Measurements from ENCODE around the gene ASPSCR1.

The ASPSCR1 gene

DNA sequence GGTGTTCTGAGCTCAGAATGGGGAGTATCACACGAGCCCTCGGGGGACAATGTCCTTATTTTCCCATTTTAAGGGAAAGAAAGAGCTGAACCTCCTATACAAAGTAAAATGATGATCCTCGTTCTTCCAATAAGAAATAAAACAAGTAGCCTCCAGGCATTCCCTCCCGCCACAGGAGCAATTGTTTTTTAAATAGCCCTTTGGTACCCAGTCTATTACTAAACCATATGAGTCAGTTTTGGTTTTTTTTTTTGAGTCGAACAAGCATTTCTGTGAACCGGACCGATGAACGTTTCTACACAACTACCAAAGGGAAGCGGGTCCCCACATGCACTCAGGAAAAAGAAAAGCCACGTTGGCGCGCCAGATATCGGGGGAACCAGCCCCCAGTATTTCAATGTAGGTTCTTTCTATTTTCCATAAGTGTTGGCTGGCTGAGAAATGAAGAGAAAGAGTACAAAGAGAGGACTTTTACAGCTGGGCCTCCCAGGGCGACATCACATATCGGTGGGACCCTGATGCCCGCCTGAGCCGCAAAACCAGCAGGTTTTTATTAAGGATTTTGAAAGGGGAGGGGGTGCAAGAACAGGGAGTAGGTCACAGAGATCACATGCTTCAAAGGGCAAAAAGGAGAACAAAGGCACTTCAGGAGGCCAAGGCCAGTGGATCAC is 63.9 kb downstream of the ASPSCR1 start:
- DNase-seq (ENCODE audit: low read depth) = peak; percentile 37

DNA sequence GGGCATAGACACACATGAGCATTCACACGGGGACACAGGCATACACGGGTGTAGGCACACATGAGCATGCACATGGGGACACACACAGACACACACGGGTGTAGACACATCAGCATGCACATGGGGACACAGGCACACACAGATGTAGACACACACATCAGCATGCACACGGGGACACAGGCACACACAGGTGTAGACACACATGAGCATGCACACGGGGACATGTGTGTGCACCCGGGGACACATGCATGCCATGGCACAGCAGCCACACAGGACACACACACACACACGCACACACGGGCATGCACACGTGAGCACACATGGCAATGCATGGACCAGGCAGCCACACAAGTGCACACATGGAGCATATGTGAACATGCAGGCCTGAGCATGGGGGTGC is 65.2 kb downstream of the ASPSCR1 start:
- DNase-seq (ENCODE audit: low read depth) = no peak

DNA sequence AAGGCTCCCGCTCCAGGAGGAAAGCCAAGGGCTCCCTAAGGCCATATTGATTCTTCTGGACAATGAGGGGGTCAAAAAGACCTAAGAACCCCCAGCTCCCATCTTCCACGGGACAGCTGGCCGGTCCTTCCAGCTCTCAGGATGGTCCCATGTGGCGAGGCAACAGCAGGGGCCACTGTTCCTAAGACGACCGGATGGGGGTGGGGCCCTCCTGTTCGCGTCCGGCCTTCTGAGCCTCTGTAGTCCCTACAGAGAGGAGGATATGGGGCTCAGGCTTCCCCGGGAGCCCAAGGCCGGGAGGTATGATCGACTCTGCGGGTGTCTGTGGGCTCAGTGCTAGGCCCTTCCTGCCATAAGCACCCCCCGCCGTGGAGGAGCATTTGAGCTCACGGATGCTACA is 66.1 kb downstream of the ASPSCR1 start:
- DNase-seq (ENCODE audit: low read depth) = no peak

DNA sequence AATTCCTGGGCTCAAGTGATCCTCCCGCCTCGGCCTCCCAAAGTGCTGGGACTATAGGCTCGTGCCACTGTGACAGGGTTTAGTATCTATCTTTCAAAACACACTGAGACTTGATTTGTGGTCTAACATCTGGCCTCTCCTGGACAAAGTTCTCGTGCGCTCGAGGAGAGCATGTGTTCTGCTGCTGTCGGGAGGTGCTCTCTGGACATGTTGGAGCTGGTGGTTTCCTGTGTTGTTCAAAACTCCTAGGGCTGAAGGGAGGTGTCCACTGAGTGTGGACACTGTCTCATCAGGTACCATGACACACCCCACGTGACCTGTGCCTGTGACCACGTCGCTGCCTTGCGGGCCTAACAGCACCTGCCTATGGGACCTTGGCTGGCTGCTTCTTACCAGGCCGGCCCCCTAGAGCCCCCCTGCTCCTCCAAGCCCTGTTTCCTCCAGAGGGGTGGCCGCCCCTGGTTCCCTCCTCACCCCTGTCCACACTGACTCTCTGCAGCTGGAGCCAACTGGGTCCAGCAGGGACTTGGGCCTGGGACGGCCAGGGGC is 68.6 kb downstream of the ASPSCR1 start:
- DNase-seq (ENCODE audit: low read depth) = no peak

DNA sequence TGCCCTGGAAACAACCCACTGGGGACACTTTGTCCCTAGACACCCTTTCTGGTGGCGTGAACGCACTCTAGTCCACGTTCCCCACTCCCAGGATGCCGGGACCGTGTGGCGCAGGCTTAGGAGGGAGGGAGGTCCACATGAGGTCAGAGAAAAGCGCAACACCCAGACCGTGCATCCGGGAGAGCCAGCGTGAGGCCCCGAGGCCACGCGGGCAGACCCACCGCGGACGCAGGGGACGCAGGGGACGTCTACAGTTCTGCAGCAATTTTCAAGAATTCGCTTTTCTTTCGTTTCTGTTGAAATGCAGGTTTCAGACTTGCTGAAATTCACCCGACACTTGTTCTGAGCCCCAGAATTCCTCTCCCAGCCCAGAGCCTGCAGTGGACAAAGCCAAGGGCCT is 69.5 kb downstream of the ASPSCR1 start:
- DNase-seq (ENCODE audit: low read depth) = no peak

DNA sequence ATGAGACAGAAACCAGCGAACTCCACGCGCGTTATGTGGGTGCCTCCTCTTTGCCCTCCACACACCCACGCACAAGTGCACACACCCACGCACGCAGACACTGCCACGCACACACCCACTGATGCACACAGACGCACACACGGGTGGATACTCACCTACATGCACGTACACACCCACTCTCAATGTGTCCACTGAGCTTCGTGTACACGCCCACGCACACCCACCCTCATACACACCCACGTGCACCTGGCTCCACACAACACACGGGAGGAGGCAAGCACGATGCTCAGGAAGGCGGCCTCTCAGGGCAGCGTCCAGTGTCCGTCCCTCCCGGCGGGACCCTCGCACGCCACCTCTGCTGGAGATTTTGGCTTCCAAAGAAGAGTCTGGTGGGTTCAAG is 70.0 kb downstream of the ASPSCR1 start:
- no peak for DNase-seq (ENCODE audit: low read depth)

DNA sequence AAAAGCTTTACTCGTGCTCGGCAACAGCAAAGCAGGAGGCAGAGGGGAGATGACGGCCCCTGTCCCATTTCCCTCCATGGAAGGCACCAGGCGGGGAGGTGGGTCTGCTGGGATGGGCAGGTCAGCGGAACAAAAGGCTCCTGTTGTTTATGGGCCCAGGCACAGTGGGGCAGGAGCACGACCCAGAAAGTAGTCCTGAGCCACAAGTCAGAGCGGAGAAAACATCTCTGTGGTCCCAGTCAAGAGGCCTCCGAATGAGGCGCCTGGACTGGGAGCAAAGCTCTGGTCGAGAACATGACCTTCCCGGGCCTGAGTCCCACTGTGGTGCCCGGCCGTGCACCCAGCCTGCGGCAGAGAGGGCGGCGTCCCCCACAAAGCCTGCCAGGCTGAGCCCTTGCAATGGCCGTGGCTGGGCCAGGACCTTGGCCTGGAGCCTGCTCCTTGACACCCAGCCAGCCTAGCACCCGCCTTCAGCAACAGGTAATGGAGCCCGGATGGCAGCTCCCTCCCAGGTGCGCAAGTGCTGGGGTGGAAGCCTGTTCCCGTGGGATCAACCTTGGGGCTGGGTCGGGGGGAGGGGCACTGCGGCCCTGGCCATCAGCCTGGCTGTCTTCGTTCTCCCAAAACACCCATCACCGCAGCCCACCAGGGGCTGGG is 70.6 kb downstream of the ASPSCR1 start:
- DNase-seq (ENCODE audit: low read depth) = no peak

DNA sequence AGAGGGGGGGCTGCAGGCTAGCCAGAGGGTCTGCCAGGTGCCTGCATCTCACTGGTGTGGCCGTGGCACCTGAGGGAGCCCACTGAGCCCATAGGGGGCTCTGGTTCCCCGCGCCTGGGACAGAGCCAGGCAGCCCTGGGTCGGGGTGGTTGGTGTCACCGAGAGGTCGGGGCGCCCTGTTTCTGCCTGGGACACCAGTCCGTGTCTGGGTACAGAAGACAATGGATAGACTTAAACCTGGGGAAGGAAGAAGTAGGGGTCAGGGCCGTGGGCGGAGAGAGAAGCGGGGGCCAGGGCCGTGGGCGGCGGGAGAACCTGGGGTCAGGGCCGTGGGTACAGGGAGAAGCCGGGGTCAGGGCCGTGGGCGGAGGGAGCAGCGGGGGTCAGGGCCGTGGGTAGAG is 71.1 kb downstream of the ASPSCR1 start:
- no peak for DNase-seq (ENCODE audit: low read depth)

DNA sequence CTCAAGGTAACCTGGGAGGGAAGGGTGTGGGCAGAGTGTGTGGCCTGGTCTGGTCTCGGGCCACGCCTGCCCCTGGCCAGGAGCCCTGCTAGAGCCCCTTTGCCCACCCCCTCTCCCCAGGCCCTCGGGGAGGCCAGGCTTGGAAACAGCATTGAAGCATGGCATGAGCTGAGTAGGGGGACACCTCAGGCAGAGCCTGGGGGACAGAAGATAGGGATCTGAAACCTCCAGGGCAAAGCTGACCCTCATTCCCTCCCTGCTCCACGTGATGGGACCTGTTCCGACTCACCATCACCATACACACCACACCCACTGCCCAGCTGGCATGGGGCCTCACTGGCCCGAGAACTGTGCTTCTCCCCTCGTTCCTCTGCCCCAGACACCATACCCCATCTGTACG is 71.7 kb downstream of the ASPSCR1 start:
- no peak for DNase-seq (ENCODE audit: low read depth)

DNA sequence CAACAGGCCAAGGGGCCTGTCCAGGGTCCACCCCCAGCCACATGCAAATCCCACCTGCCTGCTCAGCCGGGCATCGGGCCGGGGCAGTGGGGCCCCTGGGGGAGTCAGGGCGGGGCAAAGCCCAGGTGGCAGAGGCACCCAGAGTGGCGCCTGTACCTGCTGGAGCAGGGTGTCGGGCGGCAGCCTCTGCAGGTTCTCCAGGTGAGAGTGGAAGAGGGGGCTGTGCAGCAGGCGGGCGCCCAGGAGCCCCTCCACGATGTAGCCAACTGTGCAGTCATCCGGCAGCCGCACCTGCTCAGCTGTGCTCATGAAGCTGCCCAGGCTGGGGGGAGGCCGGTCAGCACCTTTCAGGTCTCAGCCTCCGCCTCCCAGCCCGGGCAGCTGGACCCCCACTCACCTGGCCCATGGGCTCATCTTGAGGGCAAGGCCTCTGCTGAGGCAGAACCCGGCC is 72.1 kb downstream of the ASPSCR1 start:
- DNase-seq (ENCODE audit: low read depth) = no peak

DNA sequence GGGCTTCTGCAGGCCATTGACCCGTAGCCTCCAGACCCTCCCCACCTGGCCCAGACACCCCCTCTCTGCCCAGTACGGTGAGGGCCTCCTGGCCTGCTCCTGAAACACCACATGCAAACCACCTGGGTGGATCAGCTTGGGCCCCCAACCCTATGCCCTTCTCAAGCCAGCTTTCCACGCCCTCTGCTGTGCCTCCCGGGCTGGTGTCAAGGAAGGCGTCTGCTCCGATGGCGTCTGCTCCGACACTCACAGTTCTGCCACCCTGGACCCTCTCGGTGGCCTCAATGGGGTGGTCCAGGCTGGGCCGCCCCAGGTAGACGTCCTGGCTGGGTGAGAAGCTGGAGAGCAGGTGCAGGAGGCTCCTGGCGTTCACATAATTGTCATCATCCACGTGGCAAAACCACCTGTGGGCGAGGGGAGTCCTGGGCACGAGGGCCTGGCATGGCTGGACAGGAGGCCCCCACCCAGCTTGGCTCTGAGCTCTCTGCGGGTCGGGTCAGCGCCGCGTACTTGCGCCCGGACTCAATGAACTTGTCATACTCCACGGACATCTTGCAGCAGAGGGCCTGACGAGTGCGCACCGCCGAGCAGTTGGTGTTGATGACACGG is 72.8 kb downstream of the ASPSCR1 start:
- DNase-seq (ENCODE audit: low read depth) = no peak

DNA sequence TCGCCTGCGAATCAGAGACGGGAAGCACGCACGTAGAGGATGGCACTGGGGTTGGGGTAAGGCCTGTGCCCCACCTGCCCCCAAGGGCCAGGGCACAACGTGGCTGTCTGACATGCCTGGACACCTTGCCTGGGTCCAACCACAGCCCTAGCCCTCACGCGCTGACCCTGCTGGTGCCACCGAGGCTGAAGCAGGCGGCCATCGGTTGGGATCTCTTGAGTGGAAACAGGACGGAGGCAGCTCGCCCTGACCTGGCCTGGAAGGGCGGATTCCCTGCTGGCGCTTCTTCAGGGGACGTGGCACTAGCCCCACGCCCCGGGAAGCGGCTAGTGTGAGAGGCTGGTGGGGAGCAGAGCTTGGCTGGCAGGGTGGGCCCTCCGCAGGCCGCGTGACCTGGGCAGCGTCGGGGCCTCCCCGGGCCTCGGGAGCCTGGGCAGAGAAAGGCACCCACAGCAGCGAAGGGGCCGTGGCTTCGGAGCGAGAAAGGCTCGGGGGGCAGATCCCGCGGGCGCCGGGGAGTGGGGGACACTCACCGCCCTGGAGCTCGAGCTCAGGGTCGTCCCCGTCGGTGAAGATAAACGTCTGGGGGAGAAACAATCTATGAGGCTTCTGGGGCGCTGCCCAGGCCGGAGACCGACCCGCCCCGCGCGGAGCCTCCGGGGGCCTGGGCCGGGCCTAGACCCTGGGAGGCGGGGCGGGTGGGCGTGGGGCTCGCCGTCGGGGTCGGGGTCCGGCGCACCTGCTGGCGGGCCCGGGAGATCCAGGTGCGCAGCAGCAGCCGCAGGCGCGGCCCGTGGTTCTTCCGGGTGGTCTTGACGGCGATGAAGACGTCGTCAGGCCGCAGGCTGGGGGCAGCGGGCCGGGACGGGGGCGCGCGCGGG is 73.6 kb downstream of the ASPSCR1 start:
- no peak for DNase-seq (ENCODE audit: low read depth)

DNA sequence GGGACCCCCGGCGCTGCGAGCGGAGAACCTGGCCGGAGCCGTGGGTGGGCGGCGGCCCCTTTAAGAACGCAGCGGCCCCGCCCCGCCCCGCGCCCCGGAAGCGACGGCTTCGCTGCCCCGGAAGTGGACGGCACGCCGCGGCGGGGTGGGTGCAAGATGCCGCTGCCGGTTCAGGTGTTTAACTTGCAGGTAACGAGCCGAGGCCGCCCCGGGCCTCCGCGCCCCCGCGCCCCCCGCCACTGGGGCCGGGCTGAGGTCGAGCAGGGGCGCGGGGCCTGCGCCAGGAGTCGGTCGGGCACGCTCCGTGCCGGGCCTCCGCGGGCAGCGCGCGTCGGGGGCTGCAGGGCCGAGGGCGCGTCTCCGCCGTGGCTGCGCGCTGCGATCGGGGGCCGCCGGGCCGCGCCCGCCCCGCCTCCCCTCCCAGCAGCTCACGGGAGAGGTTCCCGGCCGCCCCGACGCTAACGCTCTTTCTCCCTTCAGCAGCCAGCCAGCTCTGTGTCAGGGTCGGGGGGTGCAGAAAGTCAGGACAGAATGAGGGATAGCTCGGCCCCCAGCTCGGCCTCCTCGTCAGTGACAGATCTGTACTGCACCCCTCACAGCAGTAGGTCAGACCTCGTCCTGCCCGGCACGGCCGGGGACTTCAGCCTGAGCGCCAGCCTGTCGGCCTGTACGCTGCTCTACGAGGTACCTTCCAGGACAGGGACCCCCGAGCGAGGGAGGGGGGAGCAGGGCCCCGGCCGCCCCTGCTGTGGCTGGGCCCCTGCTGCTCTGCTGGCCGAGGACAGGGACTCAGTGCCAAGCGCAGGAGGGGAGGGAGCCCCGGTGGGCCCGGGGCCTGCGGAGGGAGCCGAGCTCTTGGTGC is 74.6 kb downstream of the ASPSCR1 start, which contains the start of the genes GPS1 and RFNG:
Gene GPS1, plus strand, starts transcription at position 123 of the 862 bp plus-strand sequence. Its CDS starts 34 bp downstream, at position 157.
Gene RFNG, minus strand, starts transcription at position 36 of the 862 bp plus-strand sequence. CDS start 45 bp downstream, outside the sequence.
- DNase-seq (ENCODE audit: low read depth) = peak; percentile 41

DNA sequence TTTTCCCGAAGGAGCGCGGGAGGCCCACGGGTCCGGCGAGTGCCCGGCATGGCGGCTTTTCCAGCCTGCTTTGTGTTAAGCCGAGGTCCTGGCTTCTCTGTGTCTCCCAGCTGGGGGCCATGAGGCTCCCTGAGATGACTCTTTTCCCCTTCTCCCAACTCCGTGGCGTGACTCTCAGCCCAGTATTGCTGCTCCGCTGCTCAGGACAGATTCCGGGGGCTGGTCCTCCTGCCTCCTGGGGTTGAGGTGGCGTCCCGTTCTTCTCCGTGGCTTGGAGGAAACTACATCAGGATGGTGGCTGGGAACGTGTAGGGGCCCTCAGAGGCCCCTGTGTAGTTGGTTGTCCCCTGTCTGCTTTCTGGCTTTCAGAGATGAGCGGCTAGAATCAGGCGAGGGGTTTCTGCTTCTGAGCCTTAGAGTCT is 75.2 kb downstream of the ASPSCR1 start:
- DNase-seq (ENCODE audit: low read depth) = no peak

DNA sequence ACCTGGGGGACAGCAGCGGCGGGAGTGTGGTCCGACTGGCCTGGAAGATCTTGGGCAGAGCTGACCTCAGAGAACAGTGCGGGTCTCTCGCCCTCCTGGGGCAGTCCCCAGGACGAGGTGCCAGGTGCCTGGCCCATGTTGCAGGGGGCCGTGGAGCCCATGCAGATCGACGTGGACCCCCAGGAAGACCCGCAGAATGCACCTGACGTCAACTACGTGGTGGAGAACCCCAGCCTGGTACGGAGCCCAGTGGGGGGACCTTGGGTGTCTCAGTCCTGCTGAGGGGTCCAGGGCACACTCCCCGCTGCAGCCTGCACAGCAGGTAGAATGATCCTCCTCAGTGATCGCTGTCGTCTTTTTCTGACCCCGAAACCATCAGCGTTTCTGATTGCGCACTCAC is 75.7 kb downstream of the ASPSCR1 start:
- DNase-seq (ENCODE audit: low read depth) = no peak

DNA sequence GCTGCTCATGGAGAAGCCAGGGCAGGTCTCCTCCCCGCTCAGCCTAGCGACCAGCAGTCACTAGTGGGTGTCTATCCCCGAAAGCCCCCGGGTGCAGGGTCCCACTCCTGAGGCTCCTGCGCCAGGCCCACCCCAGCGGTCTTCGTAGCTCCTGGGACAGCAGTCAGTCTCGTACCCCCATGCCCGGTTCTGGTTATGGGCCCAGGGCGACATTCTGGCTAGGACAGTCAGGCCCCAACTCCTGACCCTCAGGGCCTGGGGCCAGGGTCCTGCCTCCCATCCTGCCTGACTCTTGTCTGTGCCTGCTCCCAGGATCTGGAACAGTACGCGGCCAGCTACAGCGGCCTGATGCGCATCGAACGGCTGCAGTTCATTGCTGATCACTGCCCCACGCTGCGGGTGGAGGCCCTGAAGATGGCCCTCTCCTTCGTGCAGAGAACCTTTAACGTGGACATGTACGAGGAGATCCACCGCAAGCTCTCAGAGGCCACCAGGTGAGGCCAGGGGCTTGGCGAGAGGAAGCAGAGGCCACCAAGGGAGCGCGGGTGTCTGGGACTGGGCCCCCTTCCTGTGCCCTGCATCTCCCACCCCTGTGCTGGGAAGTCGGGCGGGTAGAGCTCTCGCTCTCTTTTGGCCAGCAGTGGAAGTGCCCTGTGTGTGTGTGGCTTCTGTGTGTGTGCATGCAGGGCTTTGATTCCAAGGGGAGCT is 76.3 kb downstream of the ASPSCR1 start:
- no peak for DNase-seq (ENCODE audit: low read depth)

DNA sequence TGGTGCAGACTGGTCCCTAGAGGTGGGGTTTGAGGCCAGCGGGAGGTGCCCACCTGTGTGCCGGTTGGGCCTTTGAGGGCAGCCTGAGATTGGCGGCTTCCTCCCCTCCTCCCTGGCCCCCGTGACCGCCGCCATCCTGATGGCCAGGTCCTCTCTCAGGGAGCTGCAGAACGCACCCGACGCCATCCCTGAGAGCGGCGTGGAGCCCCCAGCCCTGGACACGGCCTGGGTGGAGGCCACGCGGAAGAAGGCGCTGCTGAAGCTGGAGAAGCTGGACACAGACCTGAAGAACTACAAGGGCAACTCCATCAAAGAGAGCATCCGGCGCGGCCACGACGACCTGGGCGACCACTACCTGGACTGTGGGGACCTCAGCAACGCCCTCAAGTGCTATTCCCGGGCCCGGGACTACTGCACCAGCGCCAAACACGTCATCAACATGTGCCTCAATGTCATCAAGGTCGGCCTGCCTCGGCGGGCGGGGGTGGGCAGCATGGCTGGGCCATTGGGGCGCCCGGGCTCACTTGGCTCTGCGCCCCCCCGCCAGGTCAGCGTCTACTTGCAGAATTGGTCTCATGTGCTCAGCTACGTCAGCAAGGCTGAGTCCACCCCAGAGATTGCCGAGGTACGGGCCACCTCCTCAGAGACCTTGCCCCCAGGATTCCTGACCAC is 77.1 kb downstream of the ASPSCR1 start:
- no peak for DNase-seq (ENCODE audit: low read depth)

DNA sequence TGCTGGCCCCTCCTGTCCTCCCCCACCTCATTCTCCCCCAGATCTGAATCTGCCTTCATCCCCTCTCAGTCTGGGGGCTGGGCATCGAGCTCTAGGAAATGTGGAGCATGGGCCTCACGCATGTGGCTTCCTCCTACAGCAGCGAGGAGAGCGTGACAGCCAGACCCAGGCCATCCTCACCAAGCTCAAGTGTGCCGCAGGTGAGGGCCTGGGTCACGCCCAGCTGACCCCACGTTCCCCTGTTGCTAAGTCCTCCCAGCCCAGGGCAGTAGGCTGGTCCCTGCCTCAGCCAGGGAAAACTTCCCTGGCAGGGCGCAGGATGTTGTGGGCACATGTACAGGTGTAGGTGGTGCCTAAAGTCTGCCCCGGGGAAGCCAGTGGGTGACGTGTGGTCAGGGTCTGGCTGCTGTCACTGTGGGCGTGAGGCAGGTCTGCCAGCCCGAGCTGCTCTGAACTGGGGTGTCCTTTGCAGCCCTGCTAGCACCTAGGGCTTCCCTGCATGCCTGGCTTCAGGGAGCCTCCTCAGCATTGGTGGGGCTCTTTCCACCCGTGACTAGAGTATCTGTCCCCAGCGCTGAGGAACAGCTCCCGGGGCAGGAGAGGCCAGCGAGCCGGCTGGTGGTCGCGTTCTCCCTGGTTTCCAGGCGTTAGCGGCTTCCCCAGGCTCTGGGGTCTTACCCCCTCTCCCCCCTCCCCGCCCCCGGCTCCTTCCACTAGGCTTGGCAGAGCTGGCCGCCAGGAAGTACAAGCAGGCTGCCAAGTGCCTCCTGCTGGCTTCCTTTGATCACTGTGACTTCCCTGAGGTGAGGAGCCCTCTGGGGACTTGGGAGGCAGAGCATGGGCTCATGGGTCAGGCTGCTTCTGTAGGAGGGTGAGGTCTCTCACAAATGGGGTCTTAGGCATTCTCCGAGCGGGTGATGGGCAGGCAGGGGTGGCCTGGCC is 77.9 kb downstream of the ASPSCR1 start:
- no peak for DNase-seq (ENCODE audit: low read depth)

All from amniotic epithelial cell (primary cell).